Stomach (tissue), 9 donors: ENCODE results near the gene TAF1. TPM values are rescaled to one million over a fixed set of nuclear protein-coding genes. Genes with fewer than 3 reads are reported as not detected.
"Not testable (repeated sequence)": the region's sequence is repeated elsewhere in the genome, so short reads cannot be mapped to it uniquely, and the experiment has no call there.

Source experiments
- DNase-seq, 2 donors: peaks; one replicate each; pipeline versions ENCODE4 v3.0.0 to v3.0.0-alpha.2; 2013 to 2019
- H3K27ac ChIP-seq, 5 donors: fragments of 200-600 bp in 4 of 5; sonication (generic) in 4 of 5; one replicate each; pipeline ENCODE4 v1.5.1; 2013 to 2019; ENCODE audit warnings: mild to moderate bottlenecking in 1 of 5, moderate library complexity in 1 of 5
- H3K27me3 ChIP-seq, 3 donors: fragments of 200-600 bp; sonication (generic); one replicate each; pipeline ENCODE4 v1.5.1; 2017 to 2019; ENCODE audit warnings: mixed run types in 1 of 3
- H3K36me3 ChIP-seq, 4 donors: fragments of 200-600 bp; sonication (generic); 1 replicate in 3 of 4; 2 replicates in 1 of 4; pipeline ENCODE4 v1.5.1; 2016 to 2019
- H3K4me1 ChIP-seq, 4 donors: fragments of 200-600 bp; sonication (generic); one replicate each; pipeline ENCODE4 v1.5.1; 2016 to 2019
- H3K4me3 ChIP-seq, 4 donors: fragments of 200-600 bp; sonication (generic) in 3 of 4; one replicate each; pipeline ENCODE4 v1.5.1; 2016 to 2019; ENCODE audit warnings: mild to moderate bottlenecking in 1 of 4
- H3K9me3 ChIP-seq, 4 donors: fragments of 200-600 bp; sonication (generic); one replicate each; pipeline ENCODE4 v1.5.1; 2016 to 2019
- EP300 ChIP-seq: sonication (generic); formaldehyde crosslinking; IDR thresholded peaks from one replicate; pipeline ENCODE4 v1.6.1; 2017; ENCODE audit warnings: antibody characterized with exemption
- POLR2A ChIP-seq, 4 donors: fragments of 450-650 bp; IDR thresholded peaks; one replicate each; pipeline ENCODE4 v1.6.1; 2016; ENCODE audit warnings: antibody characterized with exemption in 4 of 4, control low read depth in 2 of 4, mild to moderate bottlenecking in 1 of 4, moderate library complexity in 1 of 4
- POLR2AphosphoS5 ChIP-seq, 3 donors: sonication (generic); formaldehyde crosslinking; IDR thresholded peaks; one replicate each; pipeline ENCODE4 v1.6.1; 2016; ENCODE audit warnings: antibody characterized with exemption in 3 of 3
- WGBS, 5 donors: extraction: QIAGEN DNeasy Blood & Tissue Kit in 3 of 5; methylation state at CpG; one replicate each; pipeline versions ENCODE4 v1.1.5 to v1.1.7; 2013 to 2018; 5-methylcytosine and 5-hydroxymethylcytosine counted together
- intact Hi-C: fragments of 100-400 bp; cut with DNase I; formaldehyde crosslinking; loops from one replicate; pipeline ENCODE4 v1.15.1; 2023; ENCODE audit warnings: low total_unique reads
- polyA plus RNA-seq, 3 donors: library from polyadenylated mRNA; stranded (reverse); fragments of 200-250 nt; gene quantifications; one replicate each; pipeline ENCODE4 v1.2.3, GENCODE V29; 2013
- total RNA-seq, 5 donors: library from RNA; depleted of rRNA; stranded (reverse); fragments of >200 nt; gene quantifications; one replicate each; pipeline versions ENCODE4 v1.1.0 to v1.2.3, GENCODE V29; 2014 to 2016
- TF ChIP-seq, protein P1 (sequence below), 7 experiments: fragments of 450-650 bp in 4 of 7; fragments of 200-600 bp in 3 of 7; sonication (generic) in 3 of 7; IDR thresholded peaks; one replicate each; pipeline ENCODE4 v1.5.1; 2016 to 2019; ENCODE audit warnings: antibody characterized with exemption in 7 of 7, control low read depth in 2 of 7, mild to moderate bottlenecking in 1 of 7
- donor health status: healthy with polysubstance abuse.
- donor health status: Bipolar disorder and iron deficiency.
- donor health status: healthy.

The TAF1 gene
- total and polyA plus RNA-seq, 8 donors = 5.8 to 118 (median 31.3) TPM

DNA sequence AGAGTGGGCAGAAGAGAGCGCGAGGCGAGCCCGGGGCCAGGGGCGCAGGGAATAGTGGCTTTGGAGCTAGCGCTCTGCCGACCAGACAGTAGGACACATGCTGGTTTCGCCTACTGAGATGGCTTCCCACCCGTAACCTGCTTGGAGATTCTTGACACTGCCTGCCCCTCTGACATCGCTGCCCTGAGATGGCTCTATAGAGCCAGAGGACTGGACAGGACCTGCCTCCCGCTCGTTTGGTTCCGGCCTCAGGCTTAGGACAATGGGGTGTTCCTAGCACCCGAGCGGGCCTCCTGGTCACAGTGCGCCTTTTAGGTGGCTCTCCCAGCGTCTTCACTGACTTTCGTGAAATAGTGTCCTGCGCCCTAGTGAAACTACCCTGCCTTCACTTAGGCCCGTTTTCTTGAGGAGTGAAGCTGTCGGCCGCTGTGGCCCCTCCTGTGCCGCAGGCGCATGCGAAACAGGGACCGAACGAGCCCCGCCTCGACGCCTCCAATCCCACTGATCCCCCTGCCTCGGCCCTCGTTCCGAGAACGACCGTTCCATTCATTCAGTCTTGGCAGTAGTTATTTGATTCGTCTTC, 608 bp downstream of the TAF1 start:
- TF ChIP-seq, protein P1, sequence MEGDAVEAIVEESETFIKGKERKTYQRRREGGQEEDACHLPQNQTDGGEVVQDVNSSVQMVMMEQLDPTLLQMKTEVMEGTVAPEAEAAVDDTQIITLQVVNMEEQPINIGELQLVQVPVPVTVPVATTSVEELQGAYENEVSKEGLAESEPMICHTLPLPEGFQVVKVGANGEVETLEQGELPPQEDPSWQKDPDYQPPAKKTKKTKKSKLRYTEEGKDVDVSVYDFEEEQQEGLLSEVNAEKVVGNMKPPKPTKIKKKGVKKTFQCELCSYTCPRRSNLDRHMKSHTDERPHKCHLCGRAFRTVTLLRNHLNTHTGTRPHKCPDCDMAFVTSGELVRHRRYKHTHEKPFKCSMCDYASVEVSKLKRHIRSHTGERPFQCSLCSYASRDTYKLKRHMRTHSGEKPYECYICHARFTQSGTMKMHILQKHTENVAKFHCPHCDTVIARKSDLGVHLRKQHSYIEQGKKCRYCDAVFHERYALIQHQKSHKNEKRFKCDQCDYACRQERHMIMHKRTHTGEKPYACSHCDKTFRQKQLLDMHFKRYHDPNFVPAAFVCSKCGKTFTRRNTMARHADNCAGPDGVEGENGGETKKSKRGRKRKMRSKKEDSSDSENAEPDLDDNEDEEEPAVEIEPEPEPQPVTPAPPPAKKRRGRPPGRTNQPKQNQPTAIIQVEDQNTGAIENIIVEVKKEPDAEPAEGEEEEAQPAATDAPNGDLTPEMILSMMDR (IDR thresholded peaks at IDR 0.05) = no peak
- TF ChIP-seq EP300 (no peak), POLR2A (IDR thresholded peaks at IDR 0.05) (no peak), POLR2AphosphoS5 (IDR thresholded peaks at IDR 0.05) (no peak)
- Histone ChIP-seq H3K36me3 (peaks cover 0 to 23% (median 17%) of the 10 kb centered on the region in 4 donors), H3K27ac (peak overlapping the region; percentile 86 to 93 (median 89)), H3K4me1 (peaks cover 5 to 22% (median 15%) of the 10 kb centered on the region in 4 donors), H3K27me3 (no peaks in the 10 kb centered on the region), H3K9me3 (peaks cover 0 to 6% (median 0%) of the 10 kb centered on the region in 4 donors), H3K4me3 (peak overlapping the region; percentile 58 to 79 (median 65))
- intact Hi-C loops = no loop called here
- peak in 1 of 2 donors; percentile 60 for DNase-seq
- 0 to 43% (median 10%) methylated on average over 13 to 36 of the region's 36 CpGs for WGBS, 5 donors

DNA sequence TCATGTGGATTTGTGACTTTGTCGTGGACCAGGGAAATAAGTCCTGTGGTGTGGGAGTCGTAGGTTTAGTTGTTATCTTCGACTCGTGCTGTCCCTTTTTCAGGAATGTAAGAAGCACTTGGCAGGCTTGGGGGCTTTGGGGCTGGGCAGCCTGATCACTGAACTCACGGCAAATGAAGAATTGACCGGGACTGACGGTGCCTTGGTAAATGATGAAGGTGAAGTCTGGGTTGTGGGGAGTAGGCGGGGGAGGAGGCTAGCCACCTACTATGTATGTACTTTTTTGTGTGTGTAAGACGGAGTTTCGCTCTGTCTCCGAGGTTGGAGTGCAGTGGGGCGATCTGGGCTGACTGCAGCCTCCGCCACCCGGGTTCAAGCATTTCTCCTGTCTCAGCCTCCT, 1.2 kb downstream of the TAF1 start:
- Histone ChIP-seq H3K27me3 (no peaks in the 10 kb centered on the region), H3K36me3 (peaks cover 0 to 26% (median 22%) of the 10 kb centered on the region in 4 donors), H3K27ac (peak overlapping the region in 4 of 5 donors; percentile 89 to 93 (median 90)), H3K4me3 (peak overlapping the region; percentile 58 to 79 (median 65)), H3K9me3 (peaks cover 0 to 6% (median 0%) of the 10 kb centered on the region in 4 donors), H3K4me1 (peaks cover 5 to 22% (median 15%) of the 10 kb centered on the region in 4 donors)
- intact Hi-C loops = no loop called here
- DNase-seq = no peak
- WGBS, 5 donors = 11 to 53% (median 36%) methylated on average over 3 to 14 of the region's 14 CpGs
- TF ChIP-seq POLR2AphosphoS5 (IDR thresholded peaks at IDR 0.05) (no peak), EP300 (no peak), POLR2A (IDR thresholded peaks at IDR 0.05) (no peak)
- TF ChIP-seq, protein P1 (IDR thresholded peaks at IDR 0.05) = no peak

- H3K27me3 ChIP-seq = no peaks in the 10 kb centered on the region
- H3K9me3 ChIP-seq = no peaks in the 10 kb centered on the region
- H3K27ac ChIP-seq = no peak overlapping the region
- 79 to 97% (median 82%) methylated on average over 4 of the region's 4 CpGs for WGBS, 5 donors
- peaks cover 5 to 20% (median 10%) of the 10 kb centered on the region in 4 donors for H3K4me1 ChIP-seq
- intact Hi-C loops = no loop called here
- no peak overlapping the region for H3K4me3 ChIP-seq
- no peak for DNase-seq
- TF ChIP-seq POLR2A (IDR thresholded peaks at IDR 0.05) = no peak
- TF ChIP-seq POLR2AphosphoS5 (IDR thresholded peaks at IDR 0.05) = no peak
- TF ChIP-seq, protein P1 (IDR thresholded peaks at IDR 0.05) = no peak
- no peak for TF ChIP-seq EP300
- H3K36me3 ChIP-seq = peaks cover 21 to 71% (median 61%) of the 10 kb centered on the region in 4 donors
Observed at GRCh38 chrX:71372388-71372787, 6.2 kb downstream of the TAF1 start.

GRCh38 chrX:71378732-71379131, 12.6 kb downstream of the TAF1 start:
- TF ChIP-seq POLR2AphosphoS5 (IDR thresholded peaks at IDR 0.05) (no peak), EP300 (no peak), POLR2A (IDR thresholded peaks at IDR 0.05) (no peak)
- TF ChIP-seq, protein P1 (IDR thresholded peaks at IDR 0.05) = no peak
- WGBS, 5 donors = 78 to 93% (median 85%) methylated on average over 2 to 3 of the region's 3 CpGs
- H3K27me3 ChIP-seq = no peaks in the 10 kb centered on the region
- peaks cover 33 to 100% (median 99%) of the 10 kb centered on the region in 4 donors for H3K36me3 ChIP-seq
- no peak overlapping the region for H3K4me3 ChIP-seq
- no peaks in the 10 kb centered on the region for H3K4me1 ChIP-seq
- no peaks in the 10 kb centered on the region for H3K9me3 ChIP-seq
- intact Hi-C loops = no loop called here
- peak in 1 of 2 donors; percentile 5 for DNase-seq
- no peak overlapping the region for H3K27ac ChIP-seq

GRCh38 chrX:71391725-71392124, 25.6 kb downstream of the TAF1 start:
- WGBS, 5 donors = 84 to 100% (median 97%) methylated on average over 1 to 4 of the region's 4 CpGs
- H3K4me1 ChIP-seq, H3K27ac ChIP-seq, H3K27me3 ChIP-seq, H3K9me3 ChIP-seq, intact Hi-C loops, DNase-seq, H3K4me3 ChIP-seq: not testable (repeated sequence)
- peaks cover 33 to 100% (median 99%) of the 10 kb centered on the region in 4 donors for H3K36me3 ChIP-seq
